HL-60 (cell line): ENCODE data around the gene HCRT.

ENCODE experiments used
- DNase-seq, 2 experiments: peaks; one replicate each; pipeline ENCODE4 v3.0.0-alpha.2; 2010 to 2020; ENCODE audit warnings: low read depth in 1 of 2, low spot score in 1 of 2
- H3K27ac ChIP-seq: fragments of 250-450 bp; sonication (Bioruptor Pico); replicated peaks from 2 replicates; pipeline ENCODE4 v1.5.1; 2020; ENCODE audit warnings: mild to moderate bottlenecking, moderate library complexity
- H3K27me3 ChIP-seq: fragments of 250-450 bp; sonication (Bioruptor Pico); 2 replicates; pipeline ENCODE4 v1.5.1; 2021; ENCODE audit warnings: mild to moderate bottlenecking, moderate library complexity; ENCODE audit not compliant: insufficient read depth, poor library complexity, severe bottlenecking
- H3K4me3 ChIP-seq: replicated peaks from 2 replicates; pipeline ENCODE4 v1.5.1; 2011; ENCODE audit warnings: mild to moderate bottlenecking, control low read depth, low read length; ENCODE audit not compliant: insufficient read depth
- GABPA ChIP-seq: IDR thresholded peaks from 2 replicates; pipeline ENCODE4 v1.6.1; 2012; ENCODE audit warnings: low read depth
- POLR2AphosphoS5 ChIP-seq: IDR thresholded peaks from 2 replicates; pipeline ENCODE4 v1.6.1; 2012; ENCODE audit warnings: low read depth
- REST ChIP-seq: IDR thresholded peaks from 2 replicates; pipeline ENCODE4 v1.6.1; 2012; ENCODE audit warnings: low read depth; ENCODE audit not compliant: insufficient replicate concordance
- SPI1 ChIP-seq: IDR thresholded peaks from 2 replicates; pipeline ENCODE4 v1.6.1; 2012; ENCODE audit warnings: low read depth, mild to moderate bottlenecking, borderline replicate concordance
- TF ChIP-seq, protein P1 (sequence below): IDR thresholded peaks from one replicate; pipeline ENCODE4 v1.5.1; 2011; ENCODE audit warnings: low read length, control low read depth, inconsistent platforms; ENCODE audit not compliant: insufficient read depth

HCRT gene

GRCh38 chr17:42190491-42191274 lies 5.4 kb upstream of the HCRT start:
- no peak for DNase-seq
- Histone ChIP-seq H3K27me3 (no peaks in the 10 kb centered on the region), H3K27ac (no peak overlapping the region), H3K4me3 (no peak overlapping the region)
- TF ChIP-seq POLR2AphosphoS5 (no peak), GABPA (no peak), REST (no peak), SPI1 (no peak)
- TF ChIP-seq, protein P1, sequence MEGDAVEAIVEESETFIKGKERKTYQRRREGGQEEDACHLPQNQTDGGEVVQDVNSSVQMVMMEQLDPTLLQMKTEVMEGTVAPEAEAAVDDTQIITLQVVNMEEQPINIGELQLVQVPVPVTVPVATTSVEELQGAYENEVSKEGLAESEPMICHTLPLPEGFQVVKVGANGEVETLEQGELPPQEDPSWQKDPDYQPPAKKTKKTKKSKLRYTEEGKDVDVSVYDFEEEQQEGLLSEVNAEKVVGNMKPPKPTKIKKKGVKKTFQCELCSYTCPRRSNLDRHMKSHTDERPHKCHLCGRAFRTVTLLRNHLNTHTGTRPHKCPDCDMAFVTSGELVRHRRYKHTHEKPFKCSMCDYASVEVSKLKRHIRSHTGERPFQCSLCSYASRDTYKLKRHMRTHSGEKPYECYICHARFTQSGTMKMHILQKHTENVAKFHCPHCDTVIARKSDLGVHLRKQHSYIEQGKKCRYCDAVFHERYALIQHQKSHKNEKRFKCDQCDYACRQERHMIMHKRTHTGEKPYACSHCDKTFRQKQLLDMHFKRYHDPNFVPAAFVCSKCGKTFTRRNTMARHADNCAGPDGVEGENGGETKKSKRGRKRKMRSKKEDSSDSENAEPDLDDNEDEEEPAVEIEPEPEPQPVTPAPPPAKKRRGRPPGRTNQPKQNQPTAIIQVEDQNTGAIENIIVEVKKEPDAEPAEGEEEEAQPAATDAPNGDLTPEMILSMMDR: no peak

- no peak overlapping the region for H3K4me3 ChIP-seq
- H3K27ac ChIP-seq: peak overlapping the region; percentile 54; the same call in 1 of the 2 replicates
- TF ChIP-seq, protein P1: no peak
- TF ChIP-seq REST (no peak), POLR2AphosphoS5 (no peak), GABPA (no peak)
- DNase-seq: no peak
- no peaks in the 10 kb centered on the region for H3K27me3 ChIP-seq
Measured at GRCh38 chr17:42189651-42189965, 4.4 kb upstream of the HCRT start.

- Histone ChIP-seq H3K4me3 (no peak overlapping the region), H3K27ac (peak overlapping the region; percentile 54), H3K27me3 (no peaks in the 10 kb centered on the region)
- peak; percentile 95 to 96 for DNase-seq
- TF ChIP-seq REST (no peak), SPI1 (peak; percentile 84), POLR2AphosphoS5 (peak; percentile 96), GABPA (peak; percentile 45)
- TF ChIP-seq, protein P1: no peak
Measured at GRCh38 chr17:42188749-42189650, 3.7 kb upstream of the HCRT start.
